PC-9 (cell line): ENCODE results near the gene SIPA1L3. TPM values are rescaled to one million over a fixed set of nuclear protein-coding genes. Genes with fewer than 3 reads are reported as not detected.

ENCODE experiments used
- BruUV-seq: library from RNA; stranded (reverse); fragments of 400-500 nt; replicated peaks from 2 replicates; lab custom pipeline; 2021; lab: Mats Ljungman, UMichigan
- CTCF ChIA-PET: fragments of 300-600 bp; sonication (Branson Sonifier 250); formaldehyde crosslinking; loops from one replicate; lab custom pipeline; 2022; ENCODE audit warnings: antibody characterized with exemption; lab: Charles Lee
- POLR2A ChIA-PET: fragments of 300-600 bp; sonication (Branson Sonifier 250); formaldehyde crosslinking; loops from one replicate; lab custom pipeline; 2022; ENCODE audit warnings: antibody characterized with exemption; ENCODE audit not compliant: unreplicated experiment; lab: Charles Lee
- DNase-seq, 2 experiments: peaks; one replicate each; pipeline versions ENCODE4 v3.0.0 to v3.0.0-alpha.2; 2015 to 2022; ENCODE audit warnings: mixed read lengths in 1 of 2
- H2AFZ ChIP-seq: fragments of 200-600 bp; sonication (generic); 2 replicates; pipeline ENCODE4 v1.8.1; 2017; ENCODE audit warnings: antibody characterized with exemption
- H3F3A ChIP-seq: fragments of 200-600 bp; sonication (generic); 2 replicates; pipeline ENCODE4 v1.8.1; 2017; ENCODE audit warnings: antibody characterized with exemption, mild to moderate bottlenecking, low read depth; ENCODE audit not compliant: insufficient read depth
- H3K27ac ChIP-seq: fragments of 200-600 bp; sonication (generic); 2 replicates; pipeline ENCODE4 v1.6.1; 2016; ENCODE audit warnings: mixed run types
- H3K27me3 ChIP-seq: fragments of 200-600 bp; sonication (generic); 2 replicates; pipeline ENCODE4 v1.6.1; 2016; ENCODE audit warnings: low read depth, mixed run types; ENCODE audit not compliant: insufficient read depth
- H3K36me3 ChIP-seq: fragments of 200-600 bp; sonication (generic); 2 replicates; pipeline ENCODE4 v1.6.1; 2016; ENCODE audit warnings: low read depth, mixed run types
- H3K4me1 ChIP-seq: fragments of 200-600 bp; sonication (generic); replicated peaks from 2 replicates; pipeline ENCODE4 v1.6.1; 2016; ENCODE audit warnings: mixed run types; ENCODE audit not compliant: insufficient read depth
- H3K4me2 ChIP-seq: fragments of 200-600 bp; sonication (generic); 2 replicates; pipeline ENCODE4 v1.6.1; 2017; ENCODE audit warnings: mixed run types
- H3K4me3 ChIP-seq: fragments of 200-600 bp; sonication (generic); 2 replicates; pipeline ENCODE4 v1.6.1; 2016; ENCODE audit warnings: mixed run types
- H3K79me2 ChIP-seq: fragments of 200-600 bp; sonication (generic); 2 replicates; pipeline ENCODE4 v1.6.1; 2017; ENCODE audit warnings: low read depth, mixed run types
- H3K9me2 ChIP-seq: fragments of 200-600 bp; sonication (generic); 2 replicates; pipeline ENCODE4 v1.8.1; 2017; ENCODE audit warnings: mild to moderate bottlenecking; ENCODE audit not compliant: insufficient read depth
- H3K9me3 ChIP-seq: fragments of 200-600 bp; sonication (generic); 2 replicates; pipeline ENCODE4 v1.8.1; 2016; ENCODE audit warnings: low read depth; ENCODE audit not compliant: insufficient read depth
- H4K20me1 ChIP-seq: fragments of 200-600 bp; sonication (generic); 2 replicates; pipeline ENCODE4 v1.8.1; 2017; ENCODE audit not compliant: insufficient read depth
- CTCF ChIP-seq: fragments of 200-600 bp; sonication (generic); conservative IDR thresholded peaks from 2 replicates; pipeline ENCODE4 v1.6.1; 2017; ENCODE audit warnings: mixed run types, antibody characterized with exemption, mild to moderate bottlenecking, moderate library complexity
- EZH2 ChIP-seq: fragments of 200-600 bp; sonication (generic); IDR thresholded peaks from 2 replicates; pipeline ENCODE4 v1.8.0; 2017; ENCODE audit warnings: antibody characterized with exemption, low read depth
- intact Hi-C: fragments of 100-400 bp; cut with micrococcal nuclease; formaldehyde crosslinking; loops from one replicate; pipeline ENCODE4 v1.10.0; 2022; ENCODE audit not compliant: unreplicated experiment
- total RNA-seq: library from RNA; stranded (reverse); gene quantifications from 2 replicates; pipeline ENCODE4 v1.2.3, GENCODE V29; 2021

The SIPA1L3 gene
- total RNA-seq, 1 experiment from 2014 or later, result 55.2 TPM

- no peak overlapping the region for H2AFZ ChIP-seq
- no peak overlapping the region for H3K4me2 ChIP-seq
- no peak overlapping the region for H3K4me3 ChIP-seq
- H4K20me1 ChIP-seq, result no peaks in the 10 kb centered on the region
- BruUV-seq, result no TSS peak
- peaks cover 13% of the 10 kb centered on the region for H3K27me3 ChIP-seq
- no peaks in the 10 kb centered on the region for H3K9me2 ChIP-seq
- no peaks in the 10 kb centered on the region for H3K79me2 ChIP-seq
- no peak overlapping the region for H3K27ac ChIP-seq
- no peaks in the 10 kb centered on the region for H3F3A ChIP-seq
- TF ChIP-seq EZH2 (no peak), CTCF (no peak)
- no peaks in the 10 kb centered on the region for H3K36me3 ChIP-seq
- DNase-seq, result peak in 1 of 2 experiments; percentile 38
- intact Hi-C loops, result no loop called here
- no peaks in the 10 kb centered on the region for H3K9me3 ChIP-seq
- ChIA-PET POLR2A (no interaction called here), CTCF (no interaction called here)
- no peaks in the 10 kb centered on the region for H3K4me1 ChIP-seq
These were observed 39.2 kb upstream of the SIPA1L3 start for GRCh38 chr19:37867831-37868230.

- no peak overlapping the region for H3K27ac ChIP-seq
- no peaks in the 10 kb centered on the region for H3K36me3 ChIP-seq
- CTCF ChIA-PET, result no interaction called here
- H3K4me2 ChIP-seq, result no peak overlapping the region
- no peak for DNase-seq
- intact Hi-C loops, result no loop called here
- H3K9me3 ChIP-seq, result no peaks in the 10 kb centered on the region
- H3K9me2 ChIP-seq, result no peaks in the 10 kb centered on the region
- H3K79me2 ChIP-seq, result no peaks in the 10 kb centered on the region
- no peaks in the 10 kb centered on the region for H3F3A ChIP-seq
- TF ChIP-seq CTCF (no peak), EZH2 (no peak)
- POLR2A ChIA-PET, result no interaction called here
- no TSS peak for BruUV-seq
- peaks cover 30% of the 10 kb centered on the region for H3K27me3 ChIP-seq
- no peak overlapping the region for H3K4me3 ChIP-seq
- H3K4me1 ChIP-seq, result no peaks in the 10 kb centered on the region
- no peak overlapping the region for H2AFZ ChIP-seq
- no peaks in the 10 kb centered on the region for H4K20me1 ChIP-seq
These were observed 37.2 kb upstream of the SIPA1L3 start for GRCh38 chr19:37869766-37870340.

- no TSS peak for BruUV-seq
These were observed 34.6 kb upstream of the SIPA1L3 start for GRCh38 chr19:37872383-37872782.

More at GRCh38 chr19:37872383-37872782, 34.6 kb upstream of the SIPA1L3 start:
- Histone ChIP-seq H3K27me3 (peaks cover 32% of the 10 kb centered on the region), H3K27ac (no peak overlapping the region), H3K9me2 (no peaks in the 10 kb centered on the region), H2AFZ (no peak overlapping the region), H3K36me3 (no peaks in the 10 kb centered on the region), H3F3A (no peaks in the 10 kb centered on the region), H3K4me3 (no peak overlapping the region), H3K4me2 (no peak overlapping the region), H3K79me2 (no peaks in the 10 kb centered on the region), H3K9me3 (no peaks in the 10 kb centered on the region), H3K4me1 (no peaks in the 10 kb centered on the region), H4K20me1 (no peaks in the 10 kb centered on the region)
- ChIA-PET POLR2A (interaction anchor here (0.6 kb wide), 1 partner anchor 85 kb away, joined by 9 read pairs; no protein-coding TSS in a partner anchor), CTCF (no interaction called here)
- intact Hi-C loops, result no loop called here
- no peak for TF ChIP-seq CTCF
- no peak for TF ChIP-seq EZH2
- no peak for DNase-seq
